Astrocyte (in vitro differentiated cells and primary cell): Measurements from ENCODE around the gene C6orf47. TPM values are rescaled to one million over a fixed set of nuclear protein-coding genes. Genes with fewer than 3 reads are reported as not detected.

Experiments used
- DNase-seq: peaks from one replicate; pipeline ENCODE4 v3.0.0-alpha.2; 2010; ENCODE audit warnings: low read depth
- FAIRE-seq: peaks from 2 replicates; lab custom pipeline; 2011; peaks lifted over from hg19 to GRCh38; lab: Jason Lieb, UNC
- H2AFZ ChIP-seq: 2 replicates; pipeline ENCODE4 v1.6.0; 2012; ENCODE audit warnings: low read depth, low read length, inconsistent platforms
- H3K27ac ChIP-seq: 2 replicates; pipeline ENCODE4 v1.5.1; 2011; ENCODE audit warnings: low read depth, low read length, inconsistent platforms
- H3K27me3 ChIP-seq: 2 replicates; pipeline ENCODE4 v1.6.0; 2011; ENCODE audit warnings: low read length, inconsistent platforms; ENCODE audit not compliant: insufficient read depth
- H3K36me3 ChIP-seq: 2 replicates; pipeline ENCODE4 v1.5.1; 2011; ENCODE audit warnings: low read length, inconsistent platforms; ENCODE audit not compliant: insufficient read depth
- H3K4me1 ChIP-seq: 2 replicates; pipeline ENCODE4 v1.5.1; 2011; ENCODE audit warnings: low read length, inconsistent platforms; ENCODE audit not compliant: insufficient read depth
- H3K4me2 ChIP-seq: 2 replicates; pipeline ENCODE4 v1.6.0; 2012; ENCODE audit warnings: low read length, inconsistent platforms
- H3K4me3 ChIP-seq: 2 replicates; pipeline ENCODE4 v1.5.1; 2011; ENCODE audit warnings: low read depth, mild to moderate bottlenecking, low read length, inconsistent platforms; ENCODE audit not compliant: insufficient read depth
- H3K79me2 ChIP-seq: 2 replicates; pipeline ENCODE4 v1.6.0; 2012; ENCODE audit warnings: mild to moderate bottlenecking, low read length, inconsistent platforms; ENCODE audit not compliant: insufficient read depth
- H3K9ac ChIP-seq: 2 replicates; pipeline ENCODE4 v1.6.0; 2012; ENCODE audit warnings: mild to moderate bottlenecking, low read length, inconsistent platforms
- H3K9me3 ChIP-seq: 2 replicates; pipeline ENCODE4 v1.5.1; 2012; ENCODE audit warnings: low read depth, mild to moderate bottlenecking, low read length, inconsistent platforms; ENCODE audit not compliant: insufficient read depth
- H4K20me1 ChIP-seq: 2 replicates; pipeline ENCODE4 v1.6.0; 2012; ENCODE audit warnings: low read length, inconsistent platforms; ENCODE audit not compliant: insufficient read depth
- H3K27ac Mint-ChIP-seq: one replicate; pipeline ENCODE4 v1.8.0; 2021; ENCODE audit warnings: mild to moderate bottlenecking, mixed read lengths; ENCODE audit not compliant: unreplicated experiment
- H3K27me3 Mint-ChIP-seq: one replicate; pipeline ENCODE4 v1.8.0; 2021; ENCODE audit warnings: low read depth, mixed read lengths; ENCODE audit not compliant: unreplicated experiment
- H3K36me3 Mint-ChIP-seq: one replicate; pipeline ENCODE4 v1.8.0; 2021; ENCODE audit warnings: low read depth, mixed read lengths; ENCODE audit not compliant: unreplicated experiment
- H3K4me1 Mint-ChIP-seq: one replicate; pipeline ENCODE4 v1.8.0; 2021; ENCODE audit warnings: low read depth, mixed read lengths; ENCODE audit not compliant: unreplicated experiment
- H3K4me3 Mint-ChIP-seq: one replicate; pipeline ENCODE4 v1.8.0; 2021; ENCODE audit warnings: mild to moderate bottlenecking, moderate library complexity, mixed read lengths; ENCODE audit not compliant: unreplicated experiment
- H3K9me3 Mint-ChIP-seq: one replicate; pipeline ENCODE4 v1.8.0; 2021; ENCODE audit warnings: mild to moderate bottlenecking, mixed read lengths; ENCODE audit not compliant: unreplicated experiment
- CTCF ChIP-seq: IDR thresholded peaks from 2 replicates; pipeline ENCODE4 v1.5.1; 2011; ENCODE audit warnings: low read depth, mild to moderate bottlenecking, inconsistent platforms, low read length, moderate library complexity; ENCODE audit not compliant: insufficient read depth
- EZH2 ChIP-seq: IDR thresholded peaks from 2 replicates; pipeline ENCODE4 v1.6.1; 2012; ENCODE audit warnings: mild to moderate bottlenecking, low read length, inconsistent platforms; ENCODE audit not compliant: insufficient read depth
- total RNA-seq: library from RNA; stranded (reverse); gene quantifications from 2 replicates; pipeline ENCODE4 v1.2.1, GENCODE V29; 2021

C6orf47 gene
- total RNA-seq, 1 donor from 2014 or later: 14.7 TPM

- TF ChIP-seq CTCF: no peak
- no peak for TF ChIP-seq EZH2
- Histone ChIP-seq H4K20me1 (peaks cover 37% of the 10 kb centered on the region), H3K79me2 (peaks cover 34% of the 10 kb centered on the region), H3K4me3 (no peak overlapping the region), H3K4me1 (peaks cover 12% of the 10 kb centered on the region), H3K4me2 (no peak overlapping the region), H2AFZ (no peak overlapping the region), H3K9ac (peak overlapping the region; percentile 34), H3K36me3 (peaks cover 15% of the 10 kb centered on the region), H3K27me3 (no peaks in the 10 kb centered on the region), H3K27ac (no peak overlapping the region), H3K9me3 (no peaks in the 10 kb centered on the region)
- H3K27ac Mint-ChIP-seq: no peak overlapping the region
- peak overlapping the region; percentile 34 for H3K4me3 Mint-ChIP-seq
- H3K27me3 Mint-ChIP-seq: no peaks in the 10 kb centered on the region
- no peak for FAIRE-seq
- peaks cover 6% of the 10 kb centered on the region for H3K36me3 Mint-ChIP-seq
- no peak for DNase-seq
- H3K4me1 Mint-ChIP-seq: peaks cover 15% of the 10 kb centered on the region
- no peaks in the 10 kb centered on the region for H3K9me3 Mint-ChIP-seq
These were observed 37.0 kb upstream of the C6orf47 start for GRCh38 chr6:31697555-31697954.

GRCh38 chr6:31693535-31693934, 33.0 kb upstream of the C6orf47 start:
- peaks cover 5% of the 10 kb centered on the region for H3K4me1 ChIP-seq
- Mint-ChIP-seq H3K4me3 (no peak overlapping the region), H3K9me3 (no peaks in the 10 kb centered on the region), H3K27ac (no peak overlapping the region), H3K36me3 (peaks cover 8% of the 10 kb centered on the region), H3K4me1 (peaks cover 16% of the 10 kb centered on the region), H3K27me3 (no peaks in the 10 kb centered on the region)
- no peaks in the 10 kb centered on the region for H3K9me3 ChIP-seq
- FAIRE-seq (no peak), DNase-seq (no peak)
- H3K36me3 ChIP-seq: peaks cover 25% of the 10 kb centered on the region
- H3K27me3 ChIP-seq: no peaks in the 10 kb centered on the region
- H3K4me2 ChIP-seq: no peak overlapping the region
- H2AFZ ChIP-seq: no peak overlapping the region
- peaks cover 3% of the 10 kb centered on the region for H3K79me2 ChIP-seq
- H3K4me3 ChIP-seq: no peak overlapping the region
- no peak overlapping the region for H3K27ac ChIP-seq
- H4K20me1 ChIP-seq: peaks cover 16% of the 10 kb centered on the region
- TF ChIP-seq EZH2 (no peak), CTCF (no peak)
- H3K9ac ChIP-seq: no peak overlapping the region

- H2AFZ ChIP-seq: no peak overlapping the region
- H3K4me3 ChIP-seq: no peak overlapping the region
- H3K36me3 Mint-ChIP-seq: peaks cover 11% of the 10 kb centered on the region
- H3K27ac Mint-ChIP-seq: no peak overlapping the region
- no peaks in the 10 kb centered on the region for H3K27me3 Mint-ChIP-seq
- no peak for FAIRE-seq
- peaks cover 3% of the 10 kb centered on the region for H3K79me2 ChIP-seq
- H3K27me3 ChIP-seq: no peaks in the 10 kb centered on the region
- H3K36me3 ChIP-seq: peaks cover 29% of the 10 kb centered on the region
- H3K4me3 Mint-ChIP-seq: no peak overlapping the region
- H4K20me1 ChIP-seq: peaks cover 16% of the 10 kb centered on the region
- peaks cover 16% of the 10 kb centered on the region for H3K4me1 Mint-ChIP-seq
- no peaks in the 10 kb centered on the region for H3K9me3 Mint-ChIP-seq
- H3K9ac ChIP-seq: no peak overlapping the region
- no peak overlapping the region for H3K4me2 ChIP-seq
- DNase-seq: no peak
- H3K9me3 ChIP-seq: no peaks in the 10 kb centered on the region
- H3K27ac ChIP-seq: no peak overlapping the region
- H3K4me1 ChIP-seq: peaks cover 5% of the 10 kb centered on the region
- TF ChIP-seq EZH2: no peak
These were observed 32.3 kb upstream of the C6orf47 start for GRCh38 chr6:31692886-31693285.
